Right cardiac atrium (tissue), 5 donors: Measurements from ENCODE around the gene VWCE. TPM values are rescaled to one million over a fixed set of nuclear protein-coding genes. Genes with fewer than 3 reads are reported as not detected.
A peak's percentile ranks its signal among the peaks of the same experiment; 100 is the strongest.

Source experiments
- ATAC-seq, 2 donors: fragments of 200-7000 bp; cut with Tn5 transposase; one replicate each; pipeline versions ENCODE4 v1.8.0 to v1.9.1; 2020; ENCODE audit warnings: moderate library complexity in 2 of 2, mild to moderate bottlenecking in 1 of 2
- DNase-seq, 3 donors: peaks; one replicate each; pipeline ENCODE4 v3.0.0-alpha.2; 2020
- H3K27ac ChIP-seq: one replicate; pipeline ENCODE4 v1.5.1; 2013; ENCODE audit warnings: mild to moderate bottlenecking, low read length, control low read depth, moderate library complexity
- H3K27me3 ChIP-seq: one replicate; pipeline ENCODE4 v1.6.1; 2013; ENCODE audit not compliant: control insufficient read depth, insufficient read depth
- H3K4me1 ChIP-seq: one replicate; pipeline ENCODE4 v1.6.1; 2013; ENCODE audit warnings: low read length; ENCODE audit not compliant: control insufficient read depth, insufficient read depth
- H3K4me3 ChIP-seq: one replicate; pipeline ENCODE4 v1.5.1; 2013; ENCODE audit warnings: low read length, control low read depth
- H3K9me3 ChIP-seq: one replicate; pipeline ENCODE4 v1.6.1; 2013; ENCODE audit warnings: low read length; ENCODE audit not compliant: control insufficient read depth
- WGBS: extraction: QIAGEN DNeasy Blood & Tissue Kit; methylation state at CpG from one replicate; pipeline ENCODE4 v1.1.7; 2013; 5-methylcytosine and 5-hydroxymethylcytosine counted together
- intact Hi-C, 4 donors: fragments of 100-400 bp; cut with DNase I; formaldehyde crosslinking; loops; one replicate each; pipeline versions ENCODE4 v1.11.0 to v1.14.0; 2022 to 2023
- polyA plus RNA-seq: library from polyadenylated mRNA; stranded (reverse); fragments of 200-250 nt; gene quantifications from one replicate; pipeline ENCODE4 v1.2.3, GENCODE V29; 2013
- total RNA-seq, 4 donors: library from RNA; stranded (reverse); fragmentation: NEBNext Ultra II Directional; extraction: Animal tissue kit (Norgen Biotek cat#: 25700); gene quantifications; one replicate each; pipeline ENCODE4 v1.2.1, GENCODE V29; 2021
- donor health status: healthy with polysubstance abuse.
- donor health status: DM: no; HTN: yes; CAD: no.
- donor health status: DM: no; HTN: no; CAD: no.
- donor health status: DM: no; HTN: yes; CAD: no; lungs with severe emphysema.
- donor health status: DM: yes; HTN: yes; CAD: no.

Gene VWCE
- total and polyA plus RNA-seq, 5 donors: 0.70 to 2.2 (median 1.1) TPM

GRCh38 chr11:61325649-61326414, 30.7 kb upstream of the VWCE start:
- DNase-seq (no peak), ATAC-seq (peak; percentile 41 to 52)
- H3K4me1 ChIP-seq: no peaks in the 10 kb centered on the region
- no peaks in the 10 kb centered on the region for H3K9me3 ChIP-seq
- no peaks in the 10 kb centered on the region for H3K27me3 ChIP-seq
- intact Hi-C loops: no loop called here
- 68% methylated on average over 2 of the region's 2 CpGs for WGBS
- H3K27ac ChIP-seq: no peak overlapping the region
- no peak overlapping the region for H3K4me3 ChIP-seq

DNA sequence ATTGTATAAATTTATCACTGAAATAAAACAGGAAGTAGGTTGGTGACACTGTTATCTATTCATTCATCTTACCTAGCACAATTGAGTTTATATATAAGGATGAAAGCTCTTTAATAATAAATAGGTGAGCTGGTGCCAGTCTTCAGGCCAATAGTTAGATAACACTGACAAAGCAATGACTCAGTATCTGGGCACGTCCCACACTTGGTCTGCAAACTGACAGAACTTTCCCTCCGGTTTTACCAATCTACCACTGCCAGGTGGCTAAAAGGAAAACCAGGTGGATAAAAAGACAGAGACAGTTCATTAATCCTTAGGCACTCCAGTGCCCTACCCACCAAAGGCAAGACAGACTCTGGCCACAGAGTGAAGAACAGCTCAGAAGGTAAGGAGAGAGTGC, 20.1 kb upstream of the VWCE start:
- ATAC-seq: no peak
- Histone ChIP-seq H3K4me1 (no peaks in the 10 kb centered on the region), H3K27ac (no peak overlapping the region), H3K9me3 (no peaks in the 10 kb centered on the region), H3K4me3 (no peak overlapping the region), H3K27me3 (no peaks in the 10 kb centered on the region)
- 81% methylated on average over 2 of the region's 2 CpGs for WGBS
- intact Hi-C loops: no loop called here
- no peak for DNase-seq

GRCh38 chr11:61310749-61311148, 15.6 kb upstream of the VWCE start:
- Histone ChIP-seq H3K4me3 (no peak overlapping the region), H3K9me3 (no peaks in the 10 kb centered on the region), H3K27ac (no peak overlapping the region), H3K4me1 (no peaks in the 10 kb centered on the region), H3K27me3 (no peaks in the 10 kb centered on the region)
- 88% methylated on average over 8 of the region's 8 CpGs for WGBS
- intact Hi-C loops: no loop called here
- no peak for DNase-seq
- no peak for ATAC-seq

DNA sequence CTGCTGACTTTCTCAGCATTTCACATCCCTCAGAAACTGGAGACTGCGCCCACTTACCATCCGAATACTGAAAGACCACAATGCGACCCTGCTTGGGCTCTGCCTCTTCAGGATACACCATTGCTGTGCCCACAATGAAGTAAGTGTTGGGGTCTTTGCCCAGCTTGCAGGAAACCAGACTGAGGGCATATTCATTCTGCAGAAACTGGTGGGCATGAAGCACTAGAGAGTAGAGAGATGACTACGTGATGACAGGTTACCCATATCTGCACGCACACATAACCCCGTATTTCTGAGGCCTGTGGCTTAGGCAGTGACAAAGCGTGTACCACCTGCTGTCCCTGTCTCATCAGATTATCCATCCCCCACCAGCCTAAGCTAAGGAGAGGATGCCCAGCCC, 14.6 kb upstream of the VWCE start:
- intact Hi-C loops: no loop called here
- DNase-seq (no peak), ATAC-seq (no peak)
- 92% methylated on average over 7 of the region's 7 CpGs for WGBS
- Histone ChIP-seq H3K27me3 (no peaks in the 10 kb centered on the region), H3K4me3 (no peak overlapping the region), H3K27ac (no peak overlapping the region), H3K9me3 (no peaks in the 10 kb centered on the region), H3K4me1 (no peaks in the 10 kb centered on the region)

- 90% methylated on average over 4 of the region's 4 CpGs for WGBS
- DNase-seq: no peak
These were observed 14.0 kb upstream of the VWCE start for GRCh38 chr11:61309141-61309540.

GRCh38 chr11:61307354-61307753, 12.2 kb upstream of the VWCE start:
- no peaks in the 10 kb centered on the region for H3K9me3 ChIP-seq
- intact Hi-C loops: no loop called here
- no peaks in the 10 kb centered on the region for H3K4me1 ChIP-seq
- no peak overlapping the region for H3K27ac ChIP-seq
- 48% methylated on average over 1 of the region's 1 CpG for WGBS
- ATAC-seq (no peak), DNase-seq (no peak)
- H3K27me3 ChIP-seq: no peaks in the 10 kb centered on the region
- H3K4me3 ChIP-seq: no peak overlapping the region

More at GRCh38 chr11:61309141-61309540, 14.0 kb upstream of the VWCE start:
- no peaks in the 10 kb centered on the region for H3K27me3 ChIP-seq
- ATAC-seq: no peak
- H3K27ac ChIP-seq: no peak overlapping the region
- H3K4me1 ChIP-seq: no peaks in the 10 kb centered on the region
- intact Hi-C loops: no loop called here
- no peaks in the 10 kb centered on the region for H3K9me3 ChIP-seq
- H3K4me3 ChIP-seq: no peak overlapping the region

- H3K4me3 ChIP-seq: no peak overlapping the region
- H3K4me1 ChIP-seq: no peaks in the 10 kb centered on the region
- intact Hi-C loops: no loop called here
- DNase-seq (no peak), ATAC-seq (no peak)
- no peaks in the 10 kb centered on the region for H3K27me3 ChIP-seq
- no peak overlapping the region for H3K27ac ChIP-seq
- WGBS: 87% methylated on average over 1 of the region's 1 CpG
- no peaks in the 10 kb centered on the region for H3K9me3 ChIP-seq
These were observed 11.1 kb upstream of the VWCE start for GRCh38 chr11:61306221-61306620.

DNA sequence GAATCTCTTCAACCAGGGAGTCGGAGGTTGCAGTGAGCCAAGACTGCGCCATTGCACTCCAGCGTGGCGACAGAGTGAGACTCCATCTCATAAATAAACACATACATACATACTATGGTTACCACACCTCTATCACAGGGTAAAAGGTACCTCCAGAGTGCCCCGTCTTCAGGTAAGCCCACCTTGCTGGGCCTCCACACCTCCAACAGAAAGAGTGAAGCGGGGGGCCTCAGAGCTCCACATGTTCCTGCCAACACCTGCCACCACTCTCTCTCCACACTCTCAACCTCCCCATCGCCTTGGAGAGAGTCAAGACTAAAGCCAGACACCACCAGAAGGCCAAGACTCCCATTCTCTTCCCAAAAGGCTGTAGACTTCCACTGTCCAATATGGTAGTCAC, 10.3 kb upstream of the VWCE start:
- intact Hi-C loops: no loop called here
- no peak overlapping the region for H3K27ac ChIP-seq
- no peaks in the 10 kb centered on the region for H3K27me3 ChIP-seq
- DNase-seq: no peak
- no peaks in the 10 kb centered on the region for H3K9me3 ChIP-seq
- H3K4me1 ChIP-seq: no peaks in the 10 kb centered on the region
- H3K4me3 ChIP-seq: no peak overlapping the region
- 98% methylated on average over 7 of the region's 7 CpGs for WGBS
- ATAC-seq: no peak

GRCh38 chr11:61303725-61304124, 8.6 kb upstream of the VWCE start:
- intact Hi-C loops: no loop called here
- no peaks in the 10 kb centered on the region for H3K4me1 ChIP-seq
- no peaks in the 10 kb centered on the region for H3K27me3 ChIP-seq
- no peak overlapping the region for H3K4me3 ChIP-seq
- DNase-seq (no peak), ATAC-seq (no peak)
- no peak overlapping the region for H3K27ac ChIP-seq
- 96% methylated on average over 9 of the region's 9 CpGs for WGBS
- H3K9me3 ChIP-seq: no peaks in the 10 kb centered on the region

DNA sequence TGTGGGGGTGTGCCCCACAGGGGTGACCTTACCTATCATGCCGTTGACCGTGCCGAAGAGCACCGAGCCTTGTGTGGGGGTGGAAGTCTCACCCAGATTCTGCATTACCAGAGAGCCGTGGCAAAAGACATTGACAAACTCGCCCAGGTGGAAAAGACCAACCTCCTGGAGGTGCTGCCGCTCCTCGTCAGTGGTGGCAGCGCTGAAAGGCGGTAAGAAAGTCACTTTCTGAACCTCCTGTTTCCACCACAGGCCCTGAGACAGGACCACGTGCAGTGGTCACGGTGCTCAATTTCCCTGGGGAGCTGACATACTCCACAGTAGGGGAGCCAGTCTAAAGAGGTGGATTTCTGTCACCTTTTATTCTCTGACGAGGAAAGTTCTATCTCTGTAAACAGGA, 7.4 kb upstream of the VWCE start:
- ATAC-seq (no peak), DNase-seq (no peak)
- Histone ChIP-seq H3K27ac (no peak overlapping the region), H3K4me3 (no peak overlapping the region), H3K4me1 (peaks cover 3% of the 10 kb centered on the region), H3K27me3 (no peaks in the 10 kb centered on the region), H3K9me3 (no peaks in the 10 kb centered on the region)
- intact Hi-C loops: no loop called here
- WGBS: 91% methylated on average over 13 of the region's 13 CpGs

- H3K4me1 ChIP-seq: peaks cover 7% of the 10 kb centered on the region
- ATAC-seq (no peak), DNase-seq (no peak)
- no peak overlapping the region for H3K27ac ChIP-seq
- no peak overlapping the region for H3K4me3 ChIP-seq
- no peaks in the 10 kb centered on the region for H3K27me3 ChIP-seq
- 85% methylated on average over 4 of the region's 4 CpGs for WGBS
- intact Hi-C loops: no loop called here
- no peaks in the 10 kb centered on the region for H3K9me3 ChIP-seq
These were observed 3.6 kb upstream of the VWCE start for GRCh38 chr11:61298663-61299244.
